GM11168 (cell line): ENCODE results near the gene IKZF3.
"Not testable (repeated sequence)": the region's sequence is repeated elsewhere in the genome, so short reads cannot be mapped to it uniquely, and the experiment has no call there.

Source experiments
- in situ Hi-C: fragments of 300-500 bp; cut with MboI; formaldehyde crosslinking; loops from one replicate; pipeline ENCODE4 v1.12.0; 2022; ENCODE audit warnings: low sequenced_read_pairs; ENCODE audit not compliant: unreplicated experiment

The IKZF3 gene

GRCh38 chr17:39863244-39863917 lies 731 bp downstream of the IKZF3 start:
- in situ Hi-C loops: loop anchor here (5.0 kb wide), 1 partner anchor 106 kb away; no protein-coding TSS in a partner anchor

GRCh38 chr17:39861235-39861634 lies 2.9 kb downstream of the IKZF3 start:
- in situ Hi-C loops: loop anchor here (5.0 kb wide), 1 partner anchor 104 kb away; no protein-coding TSS in a partner anchor

- in situ Hi-C loops: not testable (repeated sequence)
Measured at GRCh38 chr17:39855911-39856649, 8.0 kb downstream of the IKZF3 start.

GRCh38 chr17:39854909-39855308 lies 9.2 kb downstream of the IKZF3 start:
- in situ Hi-C loops: no loop called here

- in situ Hi-C loops: no loop called here
Measured at GRCh38 chr17:39852239-39852638, 11.9 kb downstream of the IKZF3 start.

- in situ Hi-C loops: not testable (repeated sequence)
Measured at GRCh38 chr17:39850186-39850585, 13.9 kb downstream of the IKZF3 start.

- in situ Hi-C loops: no loop called here
Measured at GRCh38 chr17:39848600-39848999, 15.5 kb downstream of the IKZF3 start.

GRCh38 chr17:39846205-39846604 lies 17.9 kb downstream of the IKZF3 start:
- in situ Hi-C loops: no loop called here

- in situ Hi-C loops: no loop called here
Measured at GRCh38 chr17:39845052-39845846, 18.9 kb downstream of the IKZF3 start.

GRCh38 chr17:39841134-39841683 lies 22.9 kb downstream of the IKZF3 start:
- in situ Hi-C loops: no loop called here

GRCh38 chr17:39838784-39839183 lies 25.3 kb downstream of the IKZF3 start:
- in situ Hi-C loops: no loop called here

- in situ Hi-C loops: no loop called here
Measured at GRCh38 chr17:39838057-39838456, 26.1 kb downstream of the IKZF3 start.

- in situ Hi-C loops: no loop called here
Measured at GRCh38 chr17:39836117-39836516, 28.0 kb downstream of the IKZF3 start.

- in situ Hi-C loops: no loop called here
Measured at GRCh38 chr17:39835038-39835786, 28.9 kb downstream of the IKZF3 start.

GRCh38 chr17:39834017-39834416 lies 30.1 kb downstream of the IKZF3 start:
- in situ Hi-C loops: no loop called here

GRCh38 chr17:39831588-39831987 lies 32.5 kb downstream of the IKZF3 start:
- in situ Hi-C loops: no loop called here

GRCh38 chr17:39828443-39828842 lies 35.7 kb downstream of the IKZF3 start:
- in situ Hi-C loops: no loop called here

GRCh38 chr17:39826334-39826733 lies 37.8 kb downstream of the IKZF3 start:
- in situ Hi-C loops: no loop called here

GRCh38 chr17:39823407-39824054 lies 40.6 kb downstream of the IKZF3 start:
- in situ Hi-C loops: no loop called here
